HTR-8/SVneo (cell line): ENCODE data around the gene UBE2L3.

ENCODE experiments used
- DNase-seq: peaks from one replicate; pipeline ENCODE4 v3.0.0; 2011; ENCODE audit warnings: low spot score, mixed read lengths; ENCODE audit not compliant: insufficient read length
- FAIRE-seq: peaks from 2 replicates; lab custom pipeline; 2011; peaks lifted over from hg19 to GRCh38; lab: Jason Lieb, UNC

The UBE2L3 gene

GRCh38 chr22:21661991-21662390, 94.5 kb downstream of the UBE2L3 start:
- FAIRE-seq (no peak), DNase-seq (no peak)

DNA sequence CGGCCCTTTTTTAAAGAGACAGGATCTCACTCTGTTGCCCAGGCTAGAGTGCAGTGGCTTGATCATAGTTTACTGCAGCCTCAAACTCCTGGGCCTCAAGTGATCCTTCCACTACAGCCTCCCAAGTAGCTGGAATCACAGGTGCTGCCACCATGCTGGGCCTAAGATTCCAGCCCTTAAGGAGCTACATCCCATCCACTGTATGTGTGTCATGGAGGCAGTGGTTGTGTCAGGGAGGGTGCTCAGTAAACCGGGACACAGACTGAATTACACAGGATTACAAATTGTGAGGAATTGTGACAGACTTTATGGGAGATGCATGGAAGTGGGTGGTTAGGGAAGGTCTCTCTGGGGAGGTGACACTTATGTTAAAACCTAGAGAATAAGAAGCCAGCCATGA, 96.2 kb downstream of the UBE2L3 start:
- DNase-seq, result no peak
- no peak for FAIRE-seq

DNA sequence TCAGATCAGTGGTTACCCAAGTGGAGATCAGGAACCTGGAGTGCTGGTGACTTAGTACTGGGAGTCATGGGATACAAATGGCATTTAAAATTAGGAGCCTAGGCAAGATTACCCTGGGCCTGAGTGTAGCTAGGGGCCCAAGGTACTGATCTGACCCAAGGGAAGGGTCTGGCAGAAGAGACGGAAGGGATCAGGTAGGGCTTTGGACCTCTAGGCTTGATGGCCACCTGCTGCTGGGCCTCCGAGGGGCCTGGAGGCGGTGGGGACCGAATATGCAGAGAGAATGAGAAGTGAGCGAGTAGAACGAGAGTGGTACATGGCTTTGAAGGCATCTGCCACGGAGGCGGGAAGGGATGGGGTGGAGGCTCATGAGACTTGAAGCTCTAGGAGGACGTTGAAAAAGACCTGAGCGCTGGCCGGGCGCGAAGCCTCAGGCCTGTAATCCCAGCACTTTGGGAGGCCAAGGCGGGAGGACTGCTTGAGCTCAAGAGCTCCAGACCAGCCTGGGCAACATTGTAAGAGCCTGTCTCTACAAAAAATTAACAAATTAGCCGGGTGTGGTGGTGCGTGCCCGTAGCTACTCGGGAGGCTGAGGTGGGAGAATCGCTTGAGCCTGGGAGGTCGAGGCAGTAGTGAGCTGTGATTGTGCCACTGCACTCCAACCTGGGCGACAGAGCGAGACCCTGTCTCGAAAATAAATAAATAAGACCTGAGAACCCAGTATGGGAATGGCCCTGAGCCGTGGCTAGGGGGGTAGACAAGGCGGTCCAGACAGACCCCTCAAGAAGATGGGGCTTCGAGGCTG, 97.7 kb downstream of the UBE2L3 start:
- DNase-seq (no peak), FAIRE-seq (no peak)

- no peak for FAIRE-seq
- no peak for DNase-seq
Measured at GRCh38 chr22:21666786-21667185, 99.3 kb downstream of the UBE2L3 start.

DNA sequence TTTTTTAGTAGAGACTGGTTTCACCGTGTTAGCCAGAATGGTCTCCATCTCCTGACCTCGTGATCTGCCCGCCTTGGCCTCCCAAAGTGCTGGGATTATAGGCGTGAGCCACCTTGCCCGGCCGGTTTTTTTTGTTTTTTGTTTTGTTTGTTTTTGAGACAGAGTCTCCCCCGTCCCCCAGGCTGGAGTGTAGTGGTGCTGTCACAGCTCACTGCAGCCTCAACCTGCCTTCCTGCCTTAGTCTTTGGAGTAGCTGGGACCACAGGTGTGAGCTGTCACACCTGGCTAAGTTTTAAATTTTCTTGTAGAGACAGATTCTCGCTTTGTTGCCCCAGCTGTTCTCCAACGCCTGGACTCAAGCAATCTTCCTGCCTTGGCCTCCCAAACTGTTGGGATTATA, 101.5 kb downstream of the UBE2L3 start:
- no peak for DNase-seq
- FAIRE-seq, result no peak

DNA sequence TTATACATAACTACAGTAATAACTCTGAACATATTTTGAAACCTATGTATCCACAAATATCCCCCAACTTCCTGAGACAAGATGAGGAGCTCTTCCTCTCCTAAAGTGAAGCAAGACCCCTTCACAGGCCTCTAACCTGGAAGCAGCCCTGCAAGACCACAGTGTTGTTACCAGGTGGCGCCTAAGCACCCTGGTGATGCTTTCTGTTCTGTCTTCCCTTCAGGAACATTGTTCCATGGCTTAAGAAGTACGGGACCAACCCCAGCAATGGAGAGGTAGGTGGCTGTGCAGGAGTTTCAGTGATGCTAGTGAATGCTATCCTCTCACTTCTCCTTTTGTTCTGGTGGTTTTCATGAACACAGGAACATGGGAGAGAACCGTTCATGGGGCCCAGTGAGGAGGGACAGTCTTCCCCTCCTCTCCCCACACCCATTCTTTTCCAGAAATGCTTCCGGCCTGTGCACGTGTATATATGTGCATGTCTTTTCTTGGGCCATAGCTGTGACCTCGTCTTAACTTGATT, 104.7 kb downstream of the UBE2L3 start:
- FAIRE-seq (no peak), DNase-seq (no peak)
